HEK293T (cell line): ENCODE measurements around the gene EPHA7.

Experiments used
- CTCF ChIA-PET: fragments of 350-600 bp; formaldehyde crosslinking; extraction: SDS; loops from one replicate; lab custom pipeline; 2021; ENCODE audit warnings: antibody characterized with exemption, inconsistent platforms; lab: Yijun Ruan, JAX
- POLR2A ChIA-PET: fragments of 350-600 bp; formaldehyde crosslinking; extraction: SDS; loops from one replicate; lab custom pipeline; 2020; ENCODE audit warnings: antibody characterized with exemption, inconsistent platforms; lab: Yijun Ruan, JAX
- DNase-seq: peaks from one replicate; pipeline ENCODE4 v3.0.0; 2012; ENCODE audit warnings: mixed read lengths; ENCODE audit errors: extremely low spot score
- ARNT ChIP-seq: fragments of 450-650 bp; IDR thresholded peaks from 2 replicates; pipeline ENCODE4 v1.6.1; 2017; ENCODE audit warnings: mild to moderate bottlenecking
- BHLHE40 ChIP-seq: fragments of 450-650 bp; IDR thresholded peaks from 2 replicates; pipeline ENCODE4 v1.6.1; 2016; ENCODE audit warnings: mild to moderate bottlenecking, moderate library complexity, borderline replicate concordance
- CTBP1 ChIP-seq: fragments of 450-650 bp; IDR thresholded peaks from 2 replicates; pipeline ENCODE4 v1.6.1; 2016; ENCODE audit warnings: borderline replicate concordance
- ELF4 ChIP-seq: fragments of 450-650 bp; IDR thresholded peaks from 2 replicates; pipeline ENCODE4 v1.6.1; 2017; ENCODE audit warnings: antibody characterized with exemption
- FOXA1 ChIP-seq: fragments of 450-650 bp; IDR thresholded peaks from 2 replicates; pipeline ENCODE4 v1.6.1; 2016; ENCODE audit warnings: mild to moderate bottlenecking
- FOXK2 ChIP-seq: fragments of 450-650 bp; IDR thresholded peaks from 2 replicates; pipeline ENCODE4 v1.6.1; 2016; ENCODE audit warnings: mild to moderate bottlenecking
- FOXM1 ChIP-seq: fragments of 450-650 bp; IDR thresholded peaks from 2 replicates; pipeline ENCODE4 v1.6.1; 2017; ENCODE audit warnings: mild to moderate bottlenecking, borderline replicate concordance
- HDGF ChIP-seq: fragments of 450-650 bp; IDR thresholded peaks from 2 replicates; pipeline ENCODE4 v1.6.1; 2017; ENCODE audit warnings: antibody characterized with exemption, borderline replicate concordance
- L3MBTL2 ChIP-seq: fragments of 450-650 bp; conservative IDR thresholded peaks from 2 replicates; pipeline ENCODE4 v1.6.1; 2016; ENCODE audit warnings: mild to moderate bottlenecking
- LEF1 ChIP-seq: fragments of 450-650 bp; IDR thresholded peaks from 2 replicates; pipeline ENCODE4 v1.6.1; 2017; ENCODE audit warnings: mild to moderate bottlenecking, borderline replicate concordance
- NFRKB ChIP-seq: fragments of 450-650 bp; IDR thresholded peaks from 2 replicates; pipeline ENCODE4 v1.6.1; 2016; ENCODE audit warnings: mild to moderate bottlenecking, moderate library complexity
- PKNOX1 ChIP-seq: fragments of 450-650 bp; IDR thresholded peaks from 2 replicates; pipeline ENCODE4 v1.6.1; 2016
- SP1 ChIP-seq: fragments of 450-650 bp; IDR thresholded peaks from 2 replicates; pipeline ENCODE4 v1.6.1; 2017
- SUZ12 ChIP-seq: fragments of 450-650 bp; IDR thresholded peaks from 2 replicates; pipeline ENCODE4 v1.6.1; 2016; ENCODE audit warnings: mild to moderate bottlenecking
- TARDBP ChIP-seq: fragments of 450-650 bp; IDR thresholded peaks from 2 replicates; pipeline ENCODE4 v1.6.1; 2016
- ZNF384 ChIP-seq: fragments of 450-650 bp; IDR thresholded peaks from 2 replicates; pipeline ENCODE4 v1.6.1; 2016

EPHA7 gene

GRCh38 chr6:93419304-93420162 lies at the start of gene EPHA7:
EPHA7 (minus strand) TSS chr6:93419559; CDS start chr6:93419341, 218 bp downstream.
- TF ChIP-seq ZNF384, result peak; percentile 44; the same call in 1 of the 2 replicates
- TF ChIP-seq FOXA1, result no peak
- TF ChIP-seq CTBP1, result no peak
- TF ChIP-seq FOXK2, result no peak
- TF ChIP-seq BHLHE40, result no peak
- no peak for TF ChIP-seq ARNT
- peak; percentile 100 for TF ChIP-seq PKNOX1
- TF ChIP-seq SP1, result peak; percentile 68; the same call in 1 of the 2 replicates
- peak; percentile 75 for TF ChIP-seq L3MBTL2
- no peak for TF ChIP-seq LEF1
- no peak for TF ChIP-seq HDGF
- peak; percentile 69 for TF ChIP-seq ELF4
- no peak for TF ChIP-seq TARDBP
- ChIA-PET POLR2A (interaction anchor here (0.7 to 3.9 kb wide), 37 partner anchors 9 to 881 kb away, joined by 3 to 33 read pairs (median 4); no protein-coding TSS in a partner anchor), CTCF (interaction anchor here (0.6 to 1.2 kb wide), 3 partner anchors 20 to 408 kb away, joined by 3 read pairs; no protein-coding TSS in a partner anchor)
- peak; percentile 94 for DNase-seq

GRCh38 chr6:93468291-93468690 lies 48.9 kb upstream of the EPHA7 start:
- CTCF ChIA-PET, result no interaction called here
- TF ChIP-seq PKNOX1, result no peak
- DNase-seq, result no peak
- POLR2A ChIA-PET, result no interaction called here

DNA sequence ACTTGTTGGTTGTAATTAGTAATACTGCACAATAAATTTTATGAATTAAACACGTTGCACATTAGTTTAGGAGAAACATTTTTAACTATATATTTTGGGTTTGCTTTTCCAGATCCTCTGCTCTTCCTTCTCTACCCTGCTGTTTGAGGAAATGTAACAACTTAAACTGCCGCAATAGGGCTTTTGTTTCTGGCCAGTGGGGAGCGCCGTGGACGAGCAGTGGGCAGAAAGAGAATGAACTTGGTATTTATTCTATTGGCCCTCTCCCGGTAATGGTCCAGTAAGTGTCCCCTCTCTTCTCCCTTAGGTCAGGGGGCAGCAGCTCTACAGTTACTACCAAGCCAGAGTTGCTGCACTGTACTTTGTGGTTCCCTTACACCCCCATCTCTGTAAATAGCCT lies 35.2 kb upstream of the EPHA7 start:
- ChIA-PET CTCF (no interaction called here), POLR2A (no interaction called here)
- TF ChIP-seq FOXA1 (no peak), ELF4 (no peak), FOXM1 (no peak), SP1 (no peak), L3MBTL2 (no peak), TARDBP (no peak), HDGF (no peak), ARNT (no peak), LEF1 (no peak), ZNF384 (no peak), BHLHE40 (no peak), FOXK2 (no peak), CTBP1 (no peak), NFRKB (no peak), SUZ12 (no peak), PKNOX1 (no peak)
- no peak for DNase-seq

DNA sequence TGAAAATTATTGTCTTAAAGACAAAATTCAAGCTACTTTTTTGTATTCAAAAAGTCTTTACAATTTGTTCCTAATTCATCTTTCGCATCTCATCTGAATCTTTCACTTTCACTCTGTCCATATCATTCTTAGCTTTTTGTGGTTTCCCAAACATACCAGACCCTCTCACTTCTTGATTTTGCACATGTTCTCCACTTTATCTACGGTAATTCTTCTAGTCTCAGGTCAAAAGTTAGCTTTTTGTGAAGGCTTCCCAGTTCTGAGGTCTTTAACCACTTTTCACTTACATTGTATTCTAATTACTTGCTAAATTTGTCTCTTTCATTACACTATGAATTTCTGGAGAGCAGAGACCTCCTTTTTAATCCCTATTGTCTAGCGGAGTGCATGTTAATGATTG lies 34.6 kb upstream of the EPHA7 start:
- POLR2A ChIA-PET, result no interaction called here

GRCh38 chr6:93447874-93448273 lies 28.5 kb upstream of the EPHA7 start:
- DNase-seq, result no peak
- no peak for TF ChIP-seq TARDBP
- no peak for TF ChIP-seq CTBP1
- no peak for TF ChIP-seq ARNT
- TF ChIP-seq PKNOX1, result no peak
- TF ChIP-seq SP1, result no peak
- TF ChIP-seq NFRKB, result no peak
- no peak for TF ChIP-seq HDGF
- no peak for TF ChIP-seq ELF4
- no peak for TF ChIP-seq ZNF384
- TF ChIP-seq BHLHE40, result no peak
- TF ChIP-seq SUZ12, result no peak
- TF ChIP-seq FOXM1, result no peak
- TF ChIP-seq FOXA1, result no peak
- no peak for TF ChIP-seq LEF1
- POLR2A ChIA-PET, result no interaction called here
- CTCF ChIA-PET, result interaction anchor here (1.3 kb wide), 1 partner anchor 24 kb away, joined by 4 read pairs; no protein-coding TSS in a partner anchor

More for the DNA sequence above, 34.6 kb upstream of the EPHA7 start:
- CTCF ChIA-PET, result interaction anchor here (0.6 to 1.0 kb wide), 2 partner anchors 29 to 488 kb away, joined by 3 read pairs; no protein-coding TSS in a partner anchor
- no peak for DNase-seq
- no peak for TF ChIP-seq TARDBP
- no peak for TF ChIP-seq ZNF384
- no peak for TF ChIP-seq FOXM1
- TF ChIP-seq PKNOX1, result no peak
- TF ChIP-seq HDGF, result no peak
- no peak for TF ChIP-seq FOXK2
